HG02973 (cell line): ENCODE measurements around the gene TMIGD2.
"Not testable (repeated sequence)": the region's sequence is repeated elsewhere in the genome, so short reads cannot be mapped to it uniquely, and the experiment has no call there.

Experiments
- ATAC-seq: cut with Tn5 transposase; IDR thresholded peaks from one replicate; pipeline ENCODE4 v1.9.1; 2021; ENCODE audit warnings: moderate library complexity; ENCODE audit not compliant: unreplicated experiment

The TMIGD2 gene

GRCh38 chr19:4267901-4268815, 34.0 kb downstream of the TMIGD2 start:
- no peak for ATAC-seq

GRCh38 chr19:4267101-4267900, 34.9 kb downstream of the TMIGD2 start:
- ATAC-seq, result no peak

- ATAC-seq, result no peak
These were observed 35.8 kb downstream of the TMIGD2 start for GRCh38 chr19:4266253-4267000.

- ATAC-seq, result no peak
These were observed 37.4 kb downstream of the TMIGD2 start for GRCh38 chr19:4264812-4265211.

- ATAC-seq, result no peak
These were observed 41.5 kb downstream of the TMIGD2 start for GRCh38 chr19:4260613-4261191.

- ATAC-seq, result no peak
These were observed 44.0 kb downstream of the TMIGD2 start for GRCh38 chr19:4258181-4258580.

GRCh38 chr19:4257025-4257424, 45.2 kb downstream of the TMIGD2 start:
- ATAC-seq, result no peak

- ATAC-seq, result no peak
These were observed 45.6 kb downstream of the TMIGD2 start for GRCh38 chr19:4256563-4256962.

GRCh38 chr19:4246767-4247593, 55.2 kb downstream of the TMIGD2 start, which contains the start of gene YJU2:
YJU2 (plus strand) TSS chr19:4247080; CDS start chr19:4247147, 67 bp downstream.
- ATAC-seq, result peak; percentile 78

GRCh38 chr19:4245938-4246337, 56.3 kb downstream of the TMIGD2 start:
- ATAC-seq, result not testable (repeated sequence)
